AG04450 (cell line): Measurements from ENCODE around the gene BGN. TPM values are rescaled to one million over a fixed set of nuclear protein-coding genes. Genes with fewer than 3 reads are reported as not detected.

Experiments
- CTCF ChIA-PET: fragments of 300-600, 350-600 bp; formaldehyde crosslinking; extraction: SDS; loops from one replicate; lab custom pipeline; 2022; ENCODE audit warnings: antibody characterized with exemption, inconsistent platforms; lab: Charles Lee
- POLR2A ChIA-PET: fragments of 350-600 bp; formaldehyde crosslinking; extraction: SDS; loops from one replicate; lab custom pipeline; 2021; ENCODE audit warnings: antibody characterized with exemption, inconsistent platforms; lab: Yijun Ruan, JAX
- DNase-seq: peaks from one replicate; pipeline ENCODE4 v3.0.0-alpha.2; 2011; ENCODE audit warnings: low read depth, low spot score
- H3K27ac ChIP-seq: one replicate; pipeline ENCODE4 v1.5.1; 2012; ENCODE audit warnings: low read depth, low read length, control low read depth
- H3K27me3 ChIP-seq: one replicate; pipeline ENCODE4 v1.6.0; 2012; ENCODE audit warnings: low read length; ENCODE audit not compliant: control insufficient read depth, insufficient read depth
- H3K4me3 ChIP-seq: 2 replicates; pipeline ENCODE4 v1.5.1; 2011; ENCODE audit warnings: mild to moderate bottlenecking, low read depth, low read length, control low read depth
- H3K9me3 ChIP-seq: 2 replicates; pipeline ENCODE4 v1.5.1; 2012; ENCODE audit warnings: low read length; ENCODE audit not compliant: control insufficient read depth, insufficient read depth
- CTCF ChIP-seq: IDR thresholded peaks from 2 replicates; pipeline ENCODE4 v1.5.1; 2011; ENCODE audit warnings: low read depth, low read length, control low read depth, inconsistent platforms
- polyA plus RNA-seq: library from polyadenylated mRNA; depleted of rRNA; stranded (reverse); fragments of >200 nt; gene quantifications from 2 replicates; pipeline ENCODE4 v1.2.3, GENCODE V29; 2011

BGN gene
- polyA plus RNA-seq, 1 experiment: 97.2 TPM

DNA sequence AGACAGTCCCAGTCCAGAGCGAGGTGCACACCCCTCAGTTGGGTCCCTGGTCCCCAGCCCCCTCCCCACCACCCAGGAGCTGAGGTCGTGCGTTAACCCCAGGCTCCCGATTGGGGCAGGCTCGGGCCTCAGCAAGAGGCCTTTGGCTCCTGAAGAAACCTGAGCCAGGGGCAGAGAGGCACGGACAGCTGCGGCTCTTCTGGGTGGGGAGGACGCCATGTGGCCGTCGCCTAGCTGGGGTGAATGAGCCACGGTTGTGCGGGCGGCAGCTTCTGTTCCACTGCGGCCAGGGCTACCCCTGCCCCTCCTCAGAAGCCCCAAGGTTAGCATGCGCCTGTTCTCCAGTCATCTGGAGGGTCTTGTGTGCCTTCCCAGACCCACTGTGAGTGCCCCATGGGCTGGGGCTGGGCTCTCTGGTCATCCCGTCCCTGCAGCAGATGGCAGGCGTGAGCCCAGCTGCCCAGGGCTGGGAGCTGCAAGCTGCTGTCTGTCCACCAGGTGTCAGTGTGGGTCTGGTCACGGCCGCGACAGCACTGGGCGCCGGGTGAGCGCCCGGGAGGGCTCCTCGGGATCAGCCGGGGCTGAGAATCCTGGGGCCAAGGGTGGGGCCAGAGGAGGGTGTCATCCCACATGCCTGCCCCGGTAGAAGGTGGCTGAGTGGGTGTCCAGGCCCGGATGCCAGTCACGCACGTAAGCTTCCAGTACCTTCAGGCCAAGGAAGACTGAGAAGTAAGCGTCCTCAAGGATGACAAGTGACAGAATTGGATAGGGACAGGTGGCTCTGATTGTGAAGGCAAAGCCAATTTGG is 44.6 kb downstream of the BGN start:
- no peak for DNase-seq
- Histone ChIP-seq H3K9me3 (no peaks in the 10 kb centered on the region), H3K27ac (no peak overlapping the region), H3K27me3 (no peaks in the 10 kb centered on the region), H3K4me3 (no peak overlapping the region)
- TF ChIP-seq CTCF: peak; percentile 83
- POLR2A ChIA-PET: no interaction called here
- CTCF ChIA-PET: interaction anchor here (0.5 to 3.9 kb wide), 20 partner anchors 10 to 195 kb away, joined by 3 to 64 read pairs (median 3); partner anchors contain the start of gene SLC6A8

DNA sequence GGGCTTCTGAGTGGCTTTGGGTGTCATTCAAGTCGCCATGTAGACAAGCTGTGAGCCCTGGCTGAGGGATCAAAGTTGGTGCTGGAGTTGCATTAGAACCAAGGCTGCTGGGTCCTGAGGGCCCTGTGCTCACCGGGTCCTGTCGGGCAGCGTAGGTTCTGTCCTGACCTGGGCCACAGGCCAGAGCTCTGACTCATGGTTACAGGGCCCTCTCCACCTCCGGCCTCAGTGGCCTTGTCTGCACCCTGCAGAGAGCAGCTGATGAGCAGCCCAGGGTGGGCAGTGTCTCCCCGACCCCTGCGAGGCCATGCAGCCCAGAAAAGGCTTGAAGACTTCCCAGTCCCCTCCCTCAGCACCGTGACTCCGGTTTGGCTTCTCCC is 45.2 kb downstream of the BGN start:
- Histone ChIP-seq H3K4me3 (no peak overlapping the region), H3K27me3 (no peaks in the 10 kb centered on the region), H3K27ac (no peak overlapping the region), H3K9me3 (no peaks in the 10 kb centered on the region)
- no peak for TF ChIP-seq CTCF
- ChIA-PET CTCF (interaction anchor here (0.6 to 3.9 kb wide), 13 partner anchors 10 to 196 kb away, joined by 3 to 64 read pairs (median 4); no protein-coding TSS in a partner anchor), POLR2A (no interaction called here)
- no peak for DNase-seq

DNA sequence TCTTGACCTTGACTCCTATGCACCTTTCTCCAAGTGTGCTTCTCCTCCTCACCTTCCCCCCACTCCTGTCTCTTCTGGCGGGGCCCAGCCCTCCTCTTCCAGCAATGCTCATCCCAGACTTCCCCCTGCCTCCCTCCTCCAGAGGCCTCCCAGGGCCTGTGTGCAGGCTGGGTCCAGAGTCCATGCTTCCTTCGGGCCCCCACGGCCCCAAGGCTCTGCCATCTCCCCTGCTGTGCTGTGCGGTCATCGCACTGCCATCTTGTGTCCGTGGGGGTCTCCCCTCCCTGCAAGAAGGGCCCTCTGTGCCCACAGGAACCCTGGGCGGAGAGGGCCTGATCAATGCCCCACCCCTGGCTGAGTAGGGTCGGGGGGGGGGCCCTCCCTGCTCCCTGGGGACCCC is 49.9 kb downstream of the BGN start:
- ChIA-PET POLR2A (no interaction called here), CTCF (interaction anchor here (1.1 kb wide), 1 partner anchor 122 kb away, joined by 4 read pairs; no protein-coding TSS in a partner anchor)
- no peak overlapping the region for H3K4me3 ChIP-seq
- TF ChIP-seq CTCF: no peak
- peaks cover 2% of the 10 kb centered on the region for H3K27me3 ChIP-seq
- H3K27ac ChIP-seq: no peak overlapping the region
- DNase-seq: no peak
- H3K9me3 ChIP-seq: no peaks in the 10 kb centered on the region

- Histone ChIP-seq H3K27ac (no peak overlapping the region), H3K9me3 (no peaks in the 10 kb centered on the region; the same call in 1 of the 2 replicates), H3K4me3 (no peak overlapping the region), H3K27me3 (peaks cover 2% of the 10 kb centered on the region)
- POLR2A ChIA-PET: no interaction called here
- CTCF ChIA-PET: no interaction called here
- no peak for TF ChIP-seq CTCF
- DNase-seq: no peak
Measured at GRCh38 chrX:153546386-153546785, 51.6 kb downstream of the BGN start.

DNA sequence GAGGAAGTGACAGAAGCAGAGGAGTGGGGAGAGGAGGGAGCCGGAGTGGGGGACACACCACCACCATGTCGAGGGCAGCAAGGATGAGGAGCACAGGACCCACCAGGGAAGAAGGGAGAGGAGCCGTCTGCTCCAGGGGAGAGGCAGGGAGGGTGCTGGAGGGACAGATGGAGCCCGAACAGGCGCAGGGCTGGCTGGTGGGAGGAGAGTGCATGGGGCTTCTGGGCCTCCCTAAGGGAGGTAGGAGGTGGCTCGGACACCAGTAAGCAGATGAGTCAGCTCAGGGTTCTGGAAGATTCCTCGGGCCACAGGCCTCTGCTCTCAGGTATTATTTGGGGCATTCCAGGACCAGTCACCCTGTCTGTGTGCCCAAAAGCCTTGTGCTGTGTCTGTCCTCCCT is 52.4 kb downstream of the BGN start:
- H3K27ac ChIP-seq: no peak overlapping the region
- ChIA-PET CTCF (no interaction called here), POLR2A (no interaction called here)
- DNase-seq: no peak
- no peak overlapping the region for H3K4me3 ChIP-seq
- H3K9me3 ChIP-seq: no peaks in the 10 kb centered on the region; the same call in 1 of the 2 replicates
- H3K27me3 ChIP-seq: peaks cover 2% of the 10 kb centered on the region
- TF ChIP-seq CTCF: no peak
